Stimulated activated naive CD4-positive, alpha-beta T cell (primary cell): ENCODE data around the gene COTL1.
"Not testable (repeated sequence)": the region's sequence is repeated elsewhere in the genome, so short reads cannot be mapped to it uniquely, and the experiment has no call there.

Source experiments
- DNase-seq, 6 experiments: peaks; one replicate each; lab custom pipeline; 2025; lab: John Stamatoyannopoulos, UW

Gene COTL1

GRCh38 chr16:84530590-84530989 lies 87.3 kb downstream of the COTL1 start:
- no peak for DNase-seq

GRCh38 chr16:84529607-84530006 lies 88.3 kb downstream of the COTL1 start:
- no peak for DNase-seq

GRCh38 chr16:84528322-84528721 lies 89.6 kb downstream of the COTL1 start:
- DNase-seq = no peak

- DNase-seq = no peak
These were observed 90.2 kb downstream of the COTL1 start for GRCh38 chr16:84527532-84528269.

GRCh38 chr16:84526794-84527531 lies 90.9 kb downstream of the COTL1 start:
- DNase-seq = no peak

GRCh38 chr16:84524941-84525581 lies 92.8 kb downstream of the COTL1 start:
- DNase-seq = not testable (repeated sequence)

GRCh38 chr16:84524346-84524920 lies 93.4 kb downstream of the COTL1 start:
- no peak for DNase-seq

GRCh38 chr16:84521497-84521770 lies 96.4 kb downstream of the COTL1 start:
- no peak for DNase-seq

GRCh38 chr16:84520725-84521496 lies 97.0 kb downstream of the COTL1 start:
- DNase-seq = no peak

GRCh38 chr16:84519855-84520254 lies 98.0 kb downstream of the COTL1 start:
- DNase-seq = no peak

- DNase-seq = peak; percentile 28 to 70 (median 46)
These were observed 99.0 kb downstream of the COTL1 start for GRCh38 chr16:84518804-84519341.

GRCh38 chr16:84518220-84518619 lies 99.7 kb downstream of the COTL1 start:
- not testable (repeated sequence) for DNase-seq

- DNase-seq = no peak
These were observed 100.5 kb downstream of the COTL1 start for GRCh38 chr16:84517366-84517765.
